Stimulated activated memory B cell treated with anti-CD40 and anti-IgM and Interleukin-4, amounts not matched to agents 10 μg/mL and 1 μg/mL and 100 μg/mL, for 72 hours (primary cell): ENCODE measurements around the gene RNF220.

Experiments
- ATAC-seq: fragments of 150-1000 bp; cut with Tn5 transposase; 2 replicates; pipeline ENCODE4 v1.10.0; 2021
- H3K27ac Mint-ChIP-seq: one replicate; pipeline ENCODE4 v1.8.0; 2022; ENCODE audit warnings: mild to moderate bottlenecking, mixed read lengths
- H3K27me3 Mint-ChIP-seq: one replicate; pipeline ENCODE4 v1.8.0; 2022; ENCODE audit warnings: mixed read lengths
- H3K36me3 Mint-ChIP-seq: one replicate; pipeline ENCODE4 v1.8.0; 2022; ENCODE audit warnings: mixed read lengths
- H3K4me1 Mint-ChIP-seq: one replicate; pipeline ENCODE4 v1.8.0; 2022; ENCODE audit warnings: mixed read lengths
- H3K4me3 Mint-ChIP-seq: one replicate; pipeline ENCODE4 v1.8.0; 2022; ENCODE audit warnings: mild to moderate bottlenecking, moderate library complexity, mixed read lengths
- H3K9me3 Mint-ChIP-seq: one replicate; pipeline ENCODE4 v1.8.0; 2022; ENCODE audit warnings: mixed read lengths

Gene RNF220

DNA sequence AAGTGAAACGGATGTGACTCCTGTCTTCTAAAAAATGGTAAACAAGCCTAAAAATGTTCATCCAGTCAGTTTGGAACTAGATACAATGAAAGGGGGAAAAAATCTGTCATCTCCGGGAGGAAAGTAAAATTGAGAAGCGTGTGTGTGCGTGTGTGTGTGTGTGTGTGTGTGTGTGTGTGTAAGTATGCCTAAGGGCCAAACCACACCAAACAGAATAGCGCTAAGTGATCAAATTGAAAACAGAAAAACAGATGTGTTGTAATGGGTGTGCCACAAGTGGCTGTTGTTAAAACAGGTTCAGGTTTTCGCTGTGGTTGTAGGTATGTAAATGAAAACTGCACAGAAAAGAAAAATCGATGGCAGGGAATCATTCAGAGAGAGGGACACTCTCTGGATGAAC lies 106.7 kb downstream of the RNF220 start:
- H3K27ac Mint-ChIP-seq = peak overlapping the region; percentile 49

DNA sequence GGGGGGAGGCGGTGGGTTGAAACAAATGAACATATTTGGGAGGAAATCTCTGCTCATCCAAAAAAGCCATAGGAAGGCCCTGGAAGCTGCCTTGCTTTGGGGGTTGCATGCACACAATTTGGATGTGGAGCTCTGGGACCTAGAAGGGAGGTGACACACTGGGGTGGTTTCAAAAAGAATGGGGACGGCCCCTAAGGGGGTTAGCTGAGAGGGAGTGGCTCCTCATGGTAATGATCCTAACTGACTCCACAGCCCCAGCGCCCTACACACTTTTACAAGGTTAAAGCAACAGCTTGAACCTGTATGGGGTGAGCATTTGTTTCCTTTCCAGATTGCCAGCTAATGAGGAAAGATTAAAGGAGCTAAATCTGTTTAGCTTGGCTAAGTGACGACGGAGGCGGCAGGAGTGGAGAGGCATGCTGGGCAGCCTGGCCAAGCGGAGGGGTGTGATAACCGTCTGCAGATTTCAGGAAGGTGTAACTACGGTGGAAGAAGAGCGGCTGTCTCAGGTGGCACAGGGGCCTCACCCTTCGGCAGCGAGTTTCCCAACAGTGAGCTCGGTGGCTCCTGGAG lies 107.3 kb downstream of the RNF220 start:
- ATAC-seq = peak; percentile 76
- Mint-ChIP-seq H3K27ac (peak overlapping the region; percentile 49), H3K27me3 (peaks cover 30% of the 10 kb centered on the region), H3K36me3 (no peaks in the 10 kb centered on the region), H3K9me3 (no peaks in the 10 kb centered on the region), H3K4me1 (peaks cover 32% of the 10 kb centered on the region), H3K4me3 (peak overlapping the region; percentile 18)

More for the DNA sequence above, 106.7 kb downstream of the RNF220 start:
- no peaks in the 10 kb centered on the region for H3K9me3 Mint-ChIP-seq
- H3K4me3 Mint-ChIP-seq = no peak overlapping the region
- H3K36me3 Mint-ChIP-seq = no peaks in the 10 kb centered on the region
- ATAC-seq = no peak
- peaks cover 30% of the 10 kb centered on the region for H3K27me3 Mint-ChIP-seq
- peaks cover 32% of the 10 kb centered on the region for H3K4me1 Mint-ChIP-seq

DNA sequence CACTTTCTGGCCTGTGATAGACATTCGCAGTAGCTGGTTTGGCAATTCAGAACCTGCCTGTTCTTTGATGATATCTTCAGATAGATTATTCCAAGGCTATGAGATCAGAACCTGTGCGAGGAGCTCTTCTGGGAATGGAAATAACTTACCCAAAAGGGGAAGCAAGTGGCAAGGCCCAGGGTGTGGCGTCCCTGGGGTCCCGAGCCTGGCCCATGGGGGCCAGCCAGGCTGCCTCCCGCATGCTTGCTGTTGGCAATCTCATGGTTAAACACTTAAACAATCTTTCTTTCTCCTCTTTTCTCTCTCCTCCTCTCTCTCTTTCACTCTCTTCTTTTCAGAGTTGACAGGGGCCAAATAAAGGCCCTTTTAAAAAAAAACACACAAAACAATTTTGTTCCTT lies 108.1 kb downstream of the RNF220 start:
- Mint-ChIP-seq H3K27me3 (peaks cover 28% of the 10 kb centered on the region), H3K27ac (no peak overlapping the region), H3K4me3 (no peak overlapping the region), H3K36me3 (no peaks in the 10 kb centered on the region), H3K4me1 (peaks cover 32% of the 10 kb centered on the region), H3K9me3 (no peaks in the 10 kb centered on the region)
- ATAC-seq = no peak

DNA sequence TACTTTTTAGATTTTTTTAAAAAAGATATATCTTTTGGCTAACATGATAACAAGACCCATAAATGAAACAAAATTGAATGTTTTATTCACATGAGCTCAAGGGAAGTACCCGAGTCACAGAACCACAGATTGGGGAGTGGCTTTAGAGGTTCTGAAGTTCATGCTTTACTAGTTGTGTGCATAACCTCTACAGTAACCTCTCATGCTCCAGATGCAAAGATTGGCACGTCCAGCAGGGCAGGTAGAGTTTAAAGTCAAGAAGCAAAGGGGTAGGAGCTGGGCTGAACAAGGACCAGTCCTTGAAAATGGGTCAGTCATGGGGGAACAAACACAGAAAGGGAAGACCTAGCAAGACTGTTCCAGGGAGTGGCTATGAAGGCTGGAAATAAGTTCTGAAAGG lies 109.6 kb downstream of the RNF220 start:
- no peak for ATAC-seq
- no peak overlapping the region for H3K27ac Mint-ChIP-seq
- peaks cover 39% of the 10 kb centered on the region for H3K4me1 Mint-ChIP-seq

DNA sequence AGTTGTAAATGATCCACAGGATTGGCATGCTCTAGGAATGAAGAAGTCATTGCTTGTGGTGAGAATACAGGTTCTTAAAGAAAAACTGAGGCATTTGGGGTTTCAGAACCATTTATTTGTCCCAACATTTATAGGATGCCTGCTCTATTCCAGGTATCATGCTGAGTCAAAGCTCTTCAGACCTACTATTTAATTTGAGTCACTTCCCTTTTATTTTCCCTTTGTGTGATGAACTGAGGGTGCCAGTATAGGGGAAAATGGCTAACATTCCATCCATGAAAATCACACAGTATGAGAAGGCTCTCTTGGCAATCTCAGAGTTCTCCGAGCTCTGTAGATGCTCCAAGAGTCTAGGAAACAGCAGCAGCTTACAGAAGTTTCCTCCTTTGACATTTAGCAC lies 110.4 kb downstream of the RNF220 start:
- Mint-ChIP-seq H3K4me3 (no peak overlapping the region), H3K27ac (no peak overlapping the region), H3K36me3 (no peaks in the 10 kb centered on the region), H3K9me3 (no peaks in the 10 kb centered on the region), H3K4me1 (peaks cover 33% of the 10 kb centered on the region), H3K27me3 (peaks cover 28% of the 10 kb centered on the region)
- no peak for ATAC-seq

More for the DNA sequence above, 109.6 kb downstream of the RNF220 start:
- Mint-ChIP-seq H3K9me3 (no peaks in the 10 kb centered on the region), H3K27me3 (peaks cover 28% of the 10 kb centered on the region), H3K4me3 (no peak overlapping the region), H3K36me3 (no peaks in the 10 kb centered on the region)

DNA sequence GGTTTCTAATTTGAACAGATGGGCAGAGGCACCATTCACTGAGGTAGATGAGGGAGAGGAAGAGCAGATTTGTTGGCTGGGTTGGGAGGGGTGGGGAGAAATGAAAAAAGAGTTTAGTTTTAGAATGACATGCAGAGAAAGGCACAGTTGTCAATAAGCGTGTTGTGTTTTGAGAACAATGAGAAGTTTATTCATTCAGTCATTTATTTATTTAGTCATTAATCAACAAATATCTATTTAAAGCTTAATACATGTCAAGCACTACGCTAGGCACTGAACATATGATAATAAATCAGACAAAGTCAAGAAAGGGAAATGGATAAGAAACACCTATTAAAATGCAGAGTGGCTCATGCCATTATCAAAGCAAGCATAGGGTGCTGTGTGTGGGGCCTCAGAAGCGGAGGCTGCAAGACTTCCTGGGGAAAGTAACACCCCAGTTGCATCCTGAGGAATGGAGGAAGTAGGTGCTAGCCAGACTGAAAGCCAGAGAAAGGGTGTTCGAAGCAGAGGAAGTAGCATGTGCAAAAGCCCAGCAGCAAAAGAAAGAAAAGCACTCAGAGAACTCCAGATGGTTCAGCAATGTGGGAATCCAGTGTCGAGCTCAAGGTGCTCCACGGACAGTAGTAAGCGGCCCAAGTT lies 114.1 kb downstream of the RNF220 start:
- Mint-ChIP-seq H3K36me3 (no peaks in the 10 kb centered on the region), H3K4me3 (no peak overlapping the region), H3K27ac (no peak overlapping the region), H3K4me1 (peaks cover 9% of the 10 kb centered on the region), H3K9me3 (no peaks in the 10 kb centered on the region), H3K27me3 (peaks cover 17% of the 10 kb centered on the region)
- no peak for ATAC-seq

DNA sequence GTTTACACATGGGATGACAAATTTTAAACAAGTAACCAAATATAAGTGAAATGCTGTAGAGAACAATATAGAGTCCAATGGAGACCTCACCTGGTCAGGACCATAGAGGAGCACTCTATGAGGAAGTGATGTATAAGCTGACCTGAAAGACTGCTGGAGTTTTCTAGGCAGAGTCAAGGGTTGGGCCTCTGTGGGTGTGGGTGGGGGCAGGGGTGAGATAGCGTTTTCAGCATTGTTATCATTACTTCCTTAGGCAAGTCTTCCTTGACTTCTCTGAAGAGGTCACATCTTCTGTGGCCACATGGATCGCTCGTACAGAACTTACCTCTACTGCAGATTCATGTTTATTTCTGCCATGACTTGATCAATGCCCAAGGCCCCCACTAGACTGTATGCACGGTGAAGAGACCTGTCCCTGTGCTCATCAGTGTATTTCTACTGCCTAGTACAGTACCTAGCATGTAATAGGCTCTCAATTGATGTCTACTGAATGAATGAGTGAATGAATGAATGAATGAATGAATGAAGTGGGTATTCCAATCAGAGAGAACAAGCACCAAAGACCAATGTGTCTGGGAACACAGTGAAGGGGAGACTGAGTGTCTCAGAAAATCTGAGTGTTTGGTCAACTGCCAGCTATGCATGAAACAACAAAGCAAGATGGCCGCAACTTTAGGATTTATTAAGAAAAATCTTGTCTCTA lies 116.5 kb downstream of the RNF220 start:
- Mint-ChIP-seq H3K4me3 (no peak overlapping the region), H3K4me1 (peaks cover 9% of the 10 kb centered on the region), H3K27me3 (peaks cover 11% of the 10 kb centered on the region), H3K36me3 (no peaks in the 10 kb centered on the region), H3K27ac (no peak overlapping the region), H3K9me3 (no peaks in the 10 kb centered on the region)
- no peak for ATAC-seq

DNA sequence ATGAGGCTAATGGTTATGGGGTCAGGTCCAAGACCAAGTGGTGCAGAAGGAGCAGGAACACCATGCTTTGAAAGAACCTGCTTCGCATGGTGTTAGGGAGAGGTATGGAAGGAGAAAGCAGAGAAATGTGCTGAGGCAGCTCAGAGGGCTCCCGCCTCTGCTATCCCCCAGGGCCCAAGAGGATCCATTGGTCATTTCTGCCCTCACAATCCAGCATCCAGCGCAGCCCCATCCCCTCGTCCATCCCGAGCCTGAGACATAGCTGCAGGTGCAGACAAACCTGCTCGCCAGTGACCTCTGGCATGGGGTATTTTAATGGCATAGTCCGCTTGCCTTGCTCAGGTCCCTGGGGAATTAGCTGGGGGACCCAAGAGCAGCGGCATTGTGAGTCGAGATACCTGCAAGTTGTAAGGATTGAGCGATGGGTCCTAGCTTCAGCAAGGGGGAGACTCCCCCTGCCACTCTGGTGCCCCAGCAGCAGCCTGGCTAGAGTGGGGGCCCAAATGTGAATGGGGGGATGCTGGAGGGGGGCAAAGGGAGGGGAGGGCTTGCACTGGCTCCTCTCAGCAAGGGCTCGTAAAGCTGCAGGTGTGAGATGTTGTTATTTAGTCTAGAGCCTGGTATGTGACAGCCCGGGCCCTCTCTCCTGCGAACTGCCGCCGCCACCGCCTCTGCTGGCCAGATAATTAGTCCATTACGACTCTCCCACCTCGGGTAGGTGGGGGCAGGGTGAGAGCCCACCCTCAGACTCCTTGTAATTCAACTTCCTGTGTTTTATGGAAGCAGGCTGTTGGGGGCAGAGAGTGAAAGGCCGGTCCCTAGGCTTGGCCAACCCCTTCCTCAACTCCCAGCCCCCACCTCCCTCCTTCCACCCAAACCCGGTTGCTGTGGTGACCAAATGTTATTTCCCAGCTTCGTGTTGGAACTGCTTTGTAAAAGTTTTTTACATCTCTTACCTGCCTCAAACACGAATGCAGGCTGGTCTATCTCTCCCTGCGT lies 118.8 kb downstream of the RNF220 start:
- Mint-ChIP-seq H3K4me3 (no peak overlapping the region), H3K36me3 (no peaks in the 10 kb centered on the region), H3K27ac (no peak overlapping the region), H3K9me3 (no peaks in the 10 kb centered on the region), H3K4me1 (peaks cover 9% of the 10 kb centered on the region), H3K27me3 (no peaks in the 10 kb centered on the region)
- no peak for ATAC-seq

DNA sequence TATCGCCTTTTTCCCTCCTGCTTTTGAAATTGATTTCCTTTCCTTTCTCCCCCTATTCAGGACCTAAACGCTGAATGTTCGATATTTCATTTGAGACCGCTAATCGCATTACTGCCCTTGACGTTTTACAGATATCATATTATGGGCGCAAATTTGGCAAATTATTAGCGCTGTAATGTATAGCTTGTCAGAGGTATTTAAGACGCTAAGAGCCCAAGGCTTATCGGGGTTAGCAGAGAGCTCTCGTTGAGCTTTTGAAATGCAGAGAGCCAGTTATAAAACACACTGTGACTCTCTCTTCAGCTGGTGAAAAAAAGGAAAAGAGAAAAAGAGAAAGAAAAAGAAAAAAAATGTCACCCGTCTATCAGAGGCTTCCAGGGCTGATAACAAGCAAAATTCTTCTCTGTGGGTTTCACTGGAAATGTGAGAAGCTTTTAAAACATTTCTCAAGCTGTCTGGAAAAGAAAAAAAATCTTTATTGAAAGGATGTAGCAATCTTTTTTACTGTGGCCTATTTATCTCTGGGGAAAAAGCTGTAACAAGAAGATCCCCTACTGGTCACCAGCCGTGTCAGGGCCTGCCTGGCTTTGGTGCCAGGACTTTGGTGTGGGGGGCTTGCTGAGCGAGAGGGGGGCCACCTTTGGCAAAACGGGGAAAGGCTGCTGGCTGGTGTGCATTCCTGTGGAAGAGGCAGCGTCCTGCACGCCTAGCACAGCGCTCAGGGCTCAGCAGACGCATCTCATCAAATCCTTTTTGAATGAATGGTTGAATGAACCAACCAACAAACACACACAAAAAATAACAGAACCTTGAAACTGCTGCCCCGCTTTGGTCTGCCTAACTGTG lies 119.8 kb downstream of the RNF220 start:
- Mint-ChIP-seq H3K27ac (no peak overlapping the region), H3K27me3 (no peaks in the 10 kb centered on the region), H3K4me3 (no peak overlapping the region), H3K36me3 (no peaks in the 10 kb centered on the region), H3K9me3 (no peaks in the 10 kb centered on the region), H3K4me1 (peaks cover under 1% of the 10 kb centered on the region)
- ATAC-seq = no peak

DNA sequence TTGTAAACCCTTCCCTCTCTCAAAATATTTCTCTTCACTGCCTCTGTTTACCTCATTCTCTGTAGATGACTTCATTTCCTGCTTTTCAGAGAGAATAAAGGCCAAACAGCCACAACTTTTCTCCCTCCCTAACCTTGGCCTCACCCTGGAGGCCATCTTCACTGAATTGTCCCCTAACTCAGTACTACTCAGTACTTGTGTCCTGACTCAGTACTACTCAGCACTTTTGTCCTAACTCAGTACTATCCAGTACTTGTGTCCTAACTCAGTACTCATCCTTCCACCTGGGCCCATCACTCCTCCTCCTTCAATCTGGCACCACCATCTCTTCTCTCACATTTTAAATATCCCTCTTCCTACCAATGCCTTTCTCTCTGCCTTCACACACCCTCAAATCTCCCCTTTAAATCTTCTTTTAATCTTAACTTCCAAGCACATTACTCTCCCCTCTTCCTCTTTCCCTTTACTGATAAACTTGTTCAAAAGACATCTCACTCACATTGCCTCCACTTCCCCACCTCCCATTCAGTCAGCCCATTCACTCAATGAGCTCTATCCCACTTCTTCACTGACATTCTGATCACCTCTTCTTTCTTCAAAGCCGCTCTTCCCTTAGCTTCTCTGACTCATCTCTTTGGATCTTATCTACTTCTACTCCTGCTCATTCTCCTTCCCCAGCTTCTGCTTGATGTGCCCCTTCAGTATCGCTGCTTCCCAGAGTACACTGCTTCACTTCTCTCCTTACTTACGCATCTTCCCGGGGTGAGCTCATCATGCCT lies 121.4 kb downstream of the RNF220 start:
- H3K4me3 Mint-ChIP-seq = no peak overlapping the region
- H3K4me1 Mint-ChIP-seq = no peaks in the 10 kb centered on the region
- ATAC-seq = no peak
- no peaks in the 10 kb centered on the region for H3K36me3 Mint-ChIP-seq
- no peaks in the 10 kb centered on the region for H3K27me3 Mint-ChIP-seq
- H3K27ac Mint-ChIP-seq = no peak overlapping the region
- no peaks in the 10 kb centered on the region for H3K9me3 Mint-ChIP-seq

DNA sequence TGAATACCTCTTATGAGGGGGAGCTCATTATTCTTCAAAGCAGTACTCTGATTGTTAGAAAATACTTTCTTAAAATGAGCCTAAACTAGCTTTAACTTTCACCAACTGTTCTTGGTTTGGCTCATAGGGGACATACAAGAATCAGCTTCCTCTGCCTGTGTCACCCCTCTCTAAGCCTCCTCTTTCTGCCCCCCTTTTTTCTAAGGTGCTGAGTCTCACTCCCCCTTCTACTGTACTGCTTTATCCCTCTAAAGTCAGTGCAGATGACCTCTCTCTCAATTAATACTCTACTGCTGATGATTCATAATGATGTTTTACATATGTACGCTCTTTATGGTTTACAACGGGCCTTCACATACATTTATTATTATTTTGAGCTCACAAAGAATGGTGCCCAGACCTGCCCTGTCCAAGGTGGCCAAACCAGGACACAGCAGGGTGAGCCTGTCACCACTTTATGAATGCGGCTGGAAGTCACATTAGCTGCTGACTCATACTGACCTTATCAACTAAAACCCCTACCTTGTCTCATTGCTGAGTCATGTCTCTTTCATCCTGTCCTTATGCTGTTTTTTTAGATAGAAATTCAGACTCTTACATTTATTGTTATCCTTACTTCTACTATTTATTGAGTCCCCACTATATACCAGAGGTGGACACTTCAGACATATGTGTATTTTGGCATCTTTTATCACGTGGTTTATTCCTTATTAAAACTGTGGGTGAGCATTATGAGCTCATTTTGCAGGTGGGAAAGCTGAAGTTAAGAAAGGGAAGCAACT lies 126.9 kb downstream of the RNF220 start:
- no peaks in the 10 kb centered on the region for H3K9me3 Mint-ChIP-seq
- H3K27me3 Mint-ChIP-seq = peaks cover 22% of the 10 kb centered on the region
- ATAC-seq = no peak
- H3K4me3 Mint-ChIP-seq = no peak overlapping the region
- H3K27ac Mint-ChIP-seq = no peak overlapping the region
- no peaks in the 10 kb centered on the region for H3K36me3 Mint-ChIP-seq
- no peaks in the 10 kb centered on the region for H3K4me1 Mint-ChIP-seq

DNA sequence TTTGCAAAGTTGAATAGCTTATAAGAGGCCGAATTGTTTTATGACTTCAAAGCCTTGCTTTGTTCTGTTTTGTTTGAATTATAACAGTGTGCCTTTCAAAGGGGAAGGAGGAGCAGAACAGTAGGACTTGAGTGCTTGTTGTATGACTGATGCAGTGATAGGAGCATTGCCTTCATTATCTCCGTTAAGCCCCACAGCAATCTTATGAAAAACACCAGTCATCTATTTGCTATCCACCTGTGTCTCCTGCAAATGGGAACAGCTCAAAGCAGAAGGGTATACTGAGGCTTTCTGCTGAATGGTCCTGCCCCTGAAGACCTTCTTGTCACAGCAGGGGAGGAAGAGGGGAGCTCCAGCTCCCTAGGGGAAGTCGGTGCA lies 127.5 kb downstream of the RNF220 start:
- no peaks in the 10 kb centered on the region for H3K4me1 Mint-ChIP-seq
- H3K27ac Mint-ChIP-seq = no peak overlapping the region
- peaks cover 22% of the 10 kb centered on the region for H3K27me3 Mint-ChIP-seq
- no peak for ATAC-seq
- H3K9me3 Mint-ChIP-seq = no peaks in the 10 kb centered on the region
- H3K36me3 Mint-ChIP-seq = no peaks in the 10 kb centered on the region
- H3K4me3 Mint-ChIP-seq = no peak overlapping the region

DNA sequence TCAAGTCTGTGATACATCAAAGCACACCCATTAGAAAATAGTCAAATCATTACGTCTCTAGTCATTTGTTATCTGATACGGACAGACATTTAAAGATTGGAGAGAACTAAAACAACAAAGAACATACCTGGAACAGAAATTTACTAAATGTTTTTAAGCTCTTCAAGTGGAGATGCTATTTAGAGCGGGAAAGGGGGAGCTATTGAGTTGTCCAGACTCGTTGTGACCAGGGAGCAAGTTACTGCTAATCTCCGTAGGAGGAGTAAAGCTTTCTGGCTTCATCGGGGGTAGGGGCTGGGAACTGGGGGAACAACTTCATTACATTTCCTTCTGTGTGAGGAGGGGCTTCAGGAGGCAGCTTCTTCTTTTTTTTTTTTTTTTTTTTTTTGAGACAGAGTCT lies 129.7 kb downstream of the RNF220 start:
- Mint-ChIP-seq H3K36me3 (no peaks in the 10 kb centered on the region), H3K27ac (no peak overlapping the region), H3K4me3 (no peak overlapping the region), H3K4me1 (no peaks in the 10 kb centered on the region), H3K27me3 (peaks cover 36% of the 10 kb centered on the region), H3K9me3 (no peaks in the 10 kb centered on the region)
- no peak for ATAC-seq
